ENCODE data around the gene SOX8. TPM values are rescaled to one million over a fixed set of nuclear protein-coding genes. Genes with fewer than 3 reads are reported as not detected.

SOX8 gene
- total RNA-seq, 1 experiment from 2014 or later, result 5.2 TPM

GRCh38 chr16:978403-978802 is 3.2 kb upstream of the SOX8 start:
- H3K9me2 ChIP-seq (ENCODE audit: insufficient read depth), result no peaks in the 10 kb centered on the region
- RAD21 ChIA-PET (ENCODE audit: low non-redundant PET in 1 of 2, low total read pairs in 2 of 2, uncharacterized antibody in 2 of 2, unreplicated experiment in 2 of 2), result no interaction called here

More at GRCh38 chr16:978403-978802, 3.2 kb upstream of the SOX8 start:
- no peak for DNase-seq (ENCODE audit: low read depth, low spot score)
- CTCF ChIA-PET, result no interaction called here
- no peak for ATAC-seq
- Histone ChIP-seq H3K9me3 (ENCODE audit: control insufficient read depth in 1 of 2, insufficient read depth in 1 of 2, low read depth in 1 of 2, low read length in 2 of 2) (no peaks in the 10 kb centered on the region), H3K4me1 (ENCODE audit: control insufficient read depth in 1 of 2, insufficient read depth in 2 of 2, low read length in 2 of 2) (peaks cover 0 to 5% of the 10 kb centered on the region in 2 experiments; a peak in 1 of 4 replicates), H3K4me2 (ENCODE audit: low read length) (no peak overlapping the region), H2AFZ (ENCODE audit: low read depth, low read length, poor library complexity, severe bottlenecking) (no peak overlapping the region), H4K20me1 (ENCODE audit: insufficient read depth) (no peaks in the 10 kb centered on the region), H3K79me2 (ENCODE audit: insufficient read depth, low read length) (no peaks in the 10 kb centered on the region), H3K9ac (ENCODE audit: low read length) (no peak overlapping the region), H3K27me3 (ENCODE audit: insufficient read depth, low read length) (no peaks in the 10 kb centered on the region), H3K36me3 (ENCODE audit: control insufficient read depth in 1 of 2, insufficient read depth in 2 of 2, low read length in 2 of 2) (no peaks in the 10 kb centered on the region), H3K4me3 (replicated peaks in 1 of 2; ENCODE audit: low read depth in 1 of 2, low read length in 2 of 2) (no peak overlapping the region), H3K27ac (ENCODE audit: low read depth, low read length) (no peak overlapping the region)
- BruUV-seq (replicated peaks), result no TSS peak
- no peak for TF ChIP-seq SRF (IDR thresholded peaks at IDR 0.05; ENCODE audit: low read depth)
- TF ChIP-seq EZH2phosphoT487 (IDR thresholded peaks at IDR 0.05; ENCODE audit: borderline replicate concordance), result no peak
- no peak for TF ChIP-seq CBX3 (IDR thresholded peaks at IDR 0.05; ENCODE audit: low read depth)
- TF ChIP-seq, protein P1, sequence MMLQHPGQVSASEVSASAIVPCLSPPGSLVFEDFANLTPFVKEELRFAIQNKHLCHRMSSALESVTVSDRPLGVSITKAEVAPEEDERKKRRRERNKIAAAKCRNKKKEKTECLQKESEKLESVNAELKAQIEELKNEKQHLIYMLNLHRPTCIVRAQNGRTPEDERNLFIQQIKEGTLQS (IDR thresholded peaks at IDR 0.05), result no peak
- TF ChIP-seq FOSL1 (IDR thresholded peaks at IDR 0.05; ENCODE audit: low read depth), result no peak
- TF ChIP-seq, protein P2, sequence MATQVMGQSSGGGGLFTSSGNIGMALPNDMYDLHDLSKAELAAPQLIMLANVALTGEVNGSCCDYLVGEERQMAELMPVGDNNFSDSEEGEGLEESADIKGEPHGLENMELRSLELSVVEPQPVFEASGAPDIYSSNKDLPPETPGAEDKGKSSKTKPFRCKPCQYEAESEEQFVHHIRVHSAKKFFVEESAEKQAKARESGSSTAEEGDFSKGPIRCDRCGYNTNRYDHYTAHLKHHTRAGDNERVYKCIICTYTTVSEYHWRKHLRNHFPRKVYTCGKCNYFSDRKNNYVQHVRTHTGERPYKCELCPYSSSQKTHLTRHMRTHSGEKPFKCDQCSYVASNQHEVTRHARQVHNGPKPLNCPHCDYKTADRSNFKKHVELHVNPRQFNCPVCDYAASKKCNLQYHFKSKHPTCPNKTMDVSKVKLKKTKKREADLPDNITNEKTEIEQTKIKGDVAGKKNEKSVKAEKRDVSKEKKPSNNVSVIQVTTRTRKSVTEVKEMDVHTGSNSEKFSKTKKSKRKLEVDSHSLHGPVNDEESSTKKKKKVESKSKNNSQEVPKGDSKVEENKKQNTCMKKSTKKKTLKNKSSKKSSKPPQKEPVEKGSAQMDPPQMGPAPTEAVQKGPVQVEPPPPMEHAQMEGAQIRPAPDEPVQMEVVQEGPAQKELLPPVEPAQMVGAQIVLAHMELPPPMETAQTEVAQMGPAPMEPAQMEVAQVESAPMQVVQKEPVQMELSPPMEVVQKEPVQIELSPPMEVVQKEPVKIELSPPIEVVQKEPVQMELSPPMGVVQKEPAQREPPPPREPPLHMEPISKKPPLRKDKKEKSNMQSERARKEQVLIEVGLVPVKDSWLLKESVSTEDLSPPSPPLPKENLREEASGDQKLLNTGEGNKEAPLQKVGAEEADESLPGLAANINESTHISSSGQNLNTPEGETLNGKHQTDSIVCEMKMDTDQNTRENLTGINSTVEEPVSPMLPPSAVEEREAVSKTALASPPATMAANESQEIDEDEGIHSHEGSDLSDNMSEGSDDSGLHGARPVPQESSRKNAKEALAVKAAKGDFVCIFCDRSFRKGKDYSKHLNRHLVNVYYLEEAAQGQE (IDR thresholded peaks at IDR 0.05; ENCODE audit: low read depth), result no peak
- TF ChIP-seq, protein P3, sequence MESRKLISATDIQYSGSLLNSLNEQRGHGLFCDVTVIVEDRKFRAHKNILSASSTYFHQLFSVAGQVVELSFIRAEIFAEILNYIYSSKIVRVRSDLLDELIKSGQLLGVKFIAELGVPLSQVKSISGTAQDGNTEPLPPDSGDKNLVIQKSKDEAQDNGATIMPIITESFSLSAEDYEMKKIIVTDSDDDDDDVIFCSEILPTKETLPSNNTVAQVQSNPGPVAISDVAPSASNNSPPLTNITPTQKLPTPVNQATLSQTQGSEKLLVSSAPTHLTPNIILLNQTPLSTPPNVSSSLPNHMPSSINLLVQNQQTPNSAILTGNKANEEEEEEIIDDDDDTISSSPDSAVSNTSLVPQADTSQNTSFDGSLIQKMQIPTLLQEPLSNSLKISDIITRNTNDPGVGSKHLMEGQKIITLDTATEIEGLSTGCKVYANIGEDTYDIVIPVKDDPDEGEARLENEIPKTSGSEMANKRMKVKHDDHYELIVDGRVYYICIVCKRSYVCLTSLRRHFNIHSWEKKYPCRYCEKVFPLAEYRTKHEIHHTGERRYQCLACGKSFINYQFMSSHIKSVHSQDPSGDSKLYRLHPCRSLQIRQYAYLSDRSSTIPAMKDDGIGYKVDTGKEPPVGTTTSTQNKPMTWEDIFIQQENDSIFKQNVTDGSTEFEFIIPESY (IDR thresholded peaks at IDR 0.05; ENCODE audit: extremely low read depth, insufficient replicate concordance, low read length), result no peak
- TF ChIP-seq ZNF274 (IDR thresholded peaks at IDR 0.05; ENCODE audit: low read depth, low read length), result no peak
- no peak for TF ChIP-seq POLR2AphosphoS5 (IDR thresholded peaks at IDR 0.05; ENCODE audit: low read depth, low read length)
- TF ChIP-seq TCF7L2 (IDR thresholded peaks at IDR 0.05; ENCODE audit: borderline replicate concordance, extremely low read depth, insufficient read depth, insufficient read length), result no peak
- TF ChIP-seq, protein P4, sequence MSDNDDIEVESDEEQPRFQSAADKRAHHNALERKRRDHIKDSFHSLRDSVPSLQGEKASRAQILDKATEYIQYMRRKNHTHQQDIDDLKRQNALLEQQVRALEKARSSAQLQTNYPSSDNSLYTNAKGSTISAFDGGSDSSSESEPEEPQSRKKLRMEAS (IDR thresholded peaks at IDR 0.05), result no peak
- TF ChIP-seq POLR2A (IDR thresholded peaks at IDR 0.05; ENCODE audit: borderline replicate concordance, extremely low read depth, insufficient read depth, insufficient read length), result no peak
- no peak for TF ChIP-seq RAD21 (IDR thresholded peaks at IDR 0.05; ENCODE audit: low read depth)
- TF ChIP-seq, protein P5, sequence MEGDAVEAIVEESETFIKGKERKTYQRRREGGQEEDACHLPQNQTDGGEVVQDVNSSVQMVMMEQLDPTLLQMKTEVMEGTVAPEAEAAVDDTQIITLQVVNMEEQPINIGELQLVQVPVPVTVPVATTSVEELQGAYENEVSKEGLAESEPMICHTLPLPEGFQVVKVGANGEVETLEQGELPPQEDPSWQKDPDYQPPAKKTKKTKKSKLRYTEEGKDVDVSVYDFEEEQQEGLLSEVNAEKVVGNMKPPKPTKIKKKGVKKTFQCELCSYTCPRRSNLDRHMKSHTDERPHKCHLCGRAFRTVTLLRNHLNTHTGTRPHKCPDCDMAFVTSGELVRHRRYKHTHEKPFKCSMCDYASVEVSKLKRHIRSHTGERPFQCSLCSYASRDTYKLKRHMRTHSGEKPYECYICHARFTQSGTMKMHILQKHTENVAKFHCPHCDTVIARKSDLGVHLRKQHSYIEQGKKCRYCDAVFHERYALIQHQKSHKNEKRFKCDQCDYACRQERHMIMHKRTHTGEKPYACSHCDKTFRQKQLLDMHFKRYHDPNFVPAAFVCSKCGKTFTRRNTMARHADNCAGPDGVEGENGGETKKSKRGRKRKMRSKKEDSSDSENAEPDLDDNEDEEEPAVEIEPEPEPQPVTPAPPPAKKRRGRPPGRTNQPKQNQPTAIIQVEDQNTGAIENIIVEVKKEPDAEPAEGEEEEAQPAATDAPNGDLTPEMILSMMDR (IDR thresholded peaks at IDR 0.05 in 2 of 3, conservative IDR thresholded peaks at IDR 0.05 in 1 of 3; ENCODE audit: borderline replicate concordance in 1 of 3, insufficient read depth in 1 of 3, low read depth in 2 of 3, low read length in 2 of 3), result no peak
- TF ChIP-seq ZFX (IDR thresholded peaks at IDR 0.05), result no peak
- TF ChIP-seq EGR1 (IDR thresholded peaks at IDR 0.05; ENCODE audit: low read depth), result no peak
- TF ChIP-seq CEBPB (IDR thresholded peaks at IDR 0.05; ENCODE audit: low read depth), result no peak
- TF ChIP-seq JUND (IDR thresholded peaks at IDR 0.05), result no peak
- POLR2A ChIA-PET, result no interaction called here
- intact Hi-C loops (cut with micrococcal nuclease), result no loop called here
